Measurements from ENCODE around the gene POLA1.

DNA sequence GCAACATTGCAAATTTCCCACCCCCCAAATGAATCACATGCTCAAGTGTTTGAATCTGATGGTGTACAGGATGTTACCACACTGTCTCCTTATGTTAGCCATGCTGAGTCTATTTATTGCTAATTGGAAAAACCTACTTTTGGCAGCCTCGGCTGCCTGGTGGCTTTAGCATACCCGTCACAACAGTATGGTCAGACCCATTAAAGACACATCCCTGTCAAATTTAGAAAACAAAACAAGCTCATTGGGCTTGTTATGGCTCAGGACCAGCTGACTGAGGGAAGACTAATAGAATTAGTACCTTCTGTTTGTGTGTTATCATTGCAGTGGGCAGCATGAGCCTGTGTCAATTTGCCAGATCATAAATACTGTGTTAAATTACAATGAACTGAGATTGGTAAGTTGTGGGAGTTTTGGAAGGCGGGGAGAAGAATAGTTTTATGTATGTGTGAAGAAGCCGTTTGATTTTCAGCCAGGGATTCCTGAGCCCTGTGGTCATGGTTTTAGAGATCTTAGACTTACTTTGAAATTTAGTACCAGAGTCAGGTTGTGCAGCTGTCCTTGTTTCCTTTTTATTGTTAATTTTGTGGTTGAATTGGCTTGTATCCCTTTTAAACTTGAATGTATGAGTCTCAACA lies 66.8 kb downstream of the POLA1 start:
- TF ChIP-seq, protein P1, sequence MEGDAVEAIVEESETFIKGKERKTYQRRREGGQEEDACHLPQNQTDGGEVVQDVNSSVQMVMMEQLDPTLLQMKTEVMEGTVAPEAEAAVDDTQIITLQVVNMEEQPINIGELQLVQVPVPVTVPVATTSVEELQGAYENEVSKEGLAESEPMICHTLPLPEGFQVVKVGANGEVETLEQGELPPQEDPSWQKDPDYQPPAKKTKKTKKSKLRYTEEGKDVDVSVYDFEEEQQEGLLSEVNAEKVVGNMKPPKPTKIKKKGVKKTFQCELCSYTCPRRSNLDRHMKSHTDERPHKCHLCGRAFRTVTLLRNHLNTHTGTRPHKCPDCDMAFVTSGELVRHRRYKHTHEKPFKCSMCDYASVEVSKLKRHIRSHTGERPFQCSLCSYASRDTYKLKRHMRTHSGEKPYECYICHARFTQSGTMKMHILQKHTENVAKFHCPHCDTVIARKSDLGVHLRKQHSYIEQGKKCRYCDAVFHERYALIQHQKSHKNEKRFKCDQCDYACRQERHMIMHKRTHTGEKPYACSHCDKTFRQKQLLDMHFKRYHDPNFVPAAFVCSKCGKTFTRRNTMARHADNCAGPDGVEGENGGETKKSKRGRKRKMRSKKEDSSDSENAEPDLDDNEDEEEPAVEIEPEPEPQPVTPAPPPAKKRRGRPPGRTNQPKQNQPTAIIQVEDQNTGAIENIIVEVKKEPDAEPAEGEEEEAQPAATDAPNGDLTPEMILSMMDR (IDR thresholded peaks at IDR 0.05): no peak
- TF ChIP-seq POLR2A (IDR thresholded peaks at IDR 0.05): no peak

Measured in heart left ventricle (tissue), 13 donors.